ENCODE results near the gene ZGRF1. TPM values are rescaled to one million over a fixed set of nuclear protein-coding genes. Genes with fewer than 3 reads are reported as not detected.

ZGRF1 gene, protein sequence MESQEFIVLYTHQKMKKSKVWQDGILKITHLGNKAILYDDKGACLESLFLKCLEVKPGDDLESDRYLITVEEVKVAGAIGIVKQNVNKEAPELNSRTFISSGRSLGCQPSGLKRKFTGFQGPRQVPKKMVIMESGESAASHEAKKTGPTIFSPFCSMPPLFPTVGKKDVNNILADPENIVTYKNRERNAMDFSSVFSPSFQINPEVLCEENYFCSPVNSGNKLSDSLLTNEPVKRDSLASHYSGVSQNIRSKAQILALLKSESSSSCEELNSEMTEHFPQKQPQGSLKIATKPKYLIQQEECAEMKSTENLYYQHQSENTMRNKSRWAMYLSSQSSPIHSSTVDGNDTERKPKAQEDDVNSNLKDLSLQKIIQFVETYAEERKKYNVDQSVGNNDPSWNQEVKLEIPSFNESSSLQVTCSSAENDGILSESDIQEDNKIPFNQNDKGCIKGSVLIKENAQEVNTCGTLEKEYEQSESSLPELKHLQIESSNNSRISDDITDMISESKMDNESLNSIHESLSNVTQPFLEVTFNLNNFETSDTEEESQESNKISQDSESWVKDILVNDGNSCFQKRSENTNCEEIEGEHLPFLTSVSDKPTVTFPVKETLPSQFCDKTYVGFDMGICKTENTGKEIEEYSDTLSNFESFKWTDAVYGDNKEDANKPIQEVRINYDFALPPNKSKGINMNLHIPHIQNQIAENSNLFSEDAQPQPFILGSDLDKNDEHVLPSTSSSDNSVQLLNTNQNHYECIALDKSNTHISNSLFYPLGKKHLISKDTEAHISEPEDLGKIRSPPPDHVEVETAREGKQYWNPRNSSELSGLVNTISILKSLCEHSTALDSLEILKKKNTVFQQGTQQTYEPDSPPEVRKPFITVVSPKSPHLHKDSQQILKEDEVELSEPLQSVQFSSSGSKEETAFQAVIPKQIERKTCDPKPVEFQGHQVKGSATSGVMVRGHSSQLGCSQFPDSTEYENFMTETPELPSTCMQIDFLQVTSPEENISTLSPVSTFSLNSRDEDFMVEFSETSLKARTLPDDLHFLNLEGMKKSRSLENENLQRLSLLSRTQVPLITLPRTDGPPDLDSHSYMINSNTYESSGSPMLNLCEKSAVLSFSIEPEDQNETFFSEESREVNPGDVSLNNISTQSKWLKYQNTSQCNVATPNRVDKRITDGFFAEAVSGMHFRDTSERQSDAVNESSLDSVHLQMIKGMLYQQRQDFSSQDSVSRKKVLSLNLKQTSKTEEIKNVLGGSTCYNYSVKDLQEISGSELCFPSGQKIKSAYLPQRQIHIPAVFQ (N-terminal part only)
- total RNA-seq (10 to 100 TPM; 13.4 to 21.8 TPM), polyA plus RNA-seq (ENCODE audit: insufficient read length in 2 of 2) (10 to 100 TPM; 10.8 to 12.4 TPM)
- long read RNA-seq, donor 1, result 0 reads
- long read RNA-seq, donor 2, result 0 reads
- long read RNA-seq, donor 3, partial matches to known transcripts, result 78 of 84 reads
- long read RNA-seq, donor 3, other reads (novel, unspliced or antisense), result 6 of 84 reads
- long read RNA-seq, donor 4, partial matches to known transcripts, result 504 of 516 reads
- long read RNA-seq, donor 4, other reads (novel, unspliced or antisense), result 11 of 516 reads

DNA sequence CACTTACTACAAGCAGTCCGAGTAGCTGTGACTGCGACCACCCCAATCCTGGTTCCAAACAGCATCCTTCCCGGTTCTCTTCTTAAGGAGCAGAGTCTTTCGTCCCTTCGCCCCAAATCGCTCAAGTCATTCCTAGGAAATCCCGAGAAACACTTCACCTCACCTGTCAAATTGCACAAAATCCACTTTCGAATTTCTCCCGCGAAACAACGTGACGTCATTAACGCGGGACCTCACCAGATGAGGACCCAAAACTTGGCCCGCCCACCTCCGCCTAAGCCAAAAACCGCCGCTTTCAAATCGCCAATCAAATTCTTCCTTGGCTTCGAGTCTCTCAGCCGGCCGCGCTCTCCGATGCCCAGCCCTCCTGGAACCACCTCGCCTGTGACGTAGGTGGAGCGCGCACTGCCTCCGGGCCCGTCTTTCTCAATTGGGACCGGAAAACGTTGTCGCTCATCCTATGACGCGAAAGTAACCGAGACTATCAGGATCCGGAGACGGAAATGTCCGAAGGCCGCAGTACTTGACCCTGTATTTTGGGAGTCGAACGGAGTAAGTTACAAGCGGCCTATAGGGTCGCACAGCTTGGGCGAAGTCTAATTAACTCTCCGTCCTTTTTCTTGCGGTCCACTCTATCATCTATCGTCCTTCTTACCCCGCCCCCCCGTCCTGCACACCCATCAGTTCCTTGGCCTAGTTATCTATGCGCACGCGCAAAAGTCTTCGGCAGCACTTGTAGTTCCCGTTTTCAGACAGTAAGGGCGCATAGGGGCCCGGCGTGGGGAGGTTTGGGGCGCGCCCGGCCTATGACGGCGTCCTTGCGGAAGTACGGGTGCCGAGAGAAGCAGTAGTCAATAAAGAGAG, at the start of gene ZGRF1, which contains the start of gene LARP7:
Gene ZGRF1, minus strand, starts transcription at position 222 of the 864 bp plus-strand sequence. CDS start 3,733 bp downstream, outside the sequence.
Gene LARP7, plus strand, starts transcription at position 456 of the 864 bp plus-strand sequence. CDS start 7,527 bp downstream, outside the sequence.
- H3K27ac ChIP-seq (ENCODE audit: low read depth, low read length), result peak within 1 kb of the TSS; percentile 98
- 0% methylated on average over 66 of the region's 66 CpGs for WGBS (ENCODE audit: insufficient coverage)
- peak; percentile 99 to 100 (median 100) for DNase-seq (ENCODE audit: low read depth in 4 of 6, low spot score in 6 of 6)
- H3K9me3 ChIP-seq (ENCODE audit: control insufficient read depth, insufficient read depth, low read length), result no peaks in the 10 kb centered on the region
- H3K4me3 ChIP-seq (ENCODE audit: low read depth, low read length), result peak within 1 kb of the TSS; percentile 84
- H3K36me3 ChIP-seq (ENCODE audit: control insufficient read depth, insufficient read depth, low read length), result peaks cover 4% of the 10 kb centered on the region
- H3K4me1 ChIP-seq (ENCODE audit: control insufficient read depth, insufficient read depth, low read length), result peaks cover 9% of the 10 kb centered on the region
- no peaks in the 10 kb centered on the region for H3K27me3 ChIP-seq (ENCODE audit: control insufficient read depth, insufficient read depth, low read length)

- Histone ChIP-seq H3K27me3 (ENCODE audit: control insufficient read depth, insufficient read depth, low read length) (no peaks in the 10 kb centered on the region), H3K9me3 (ENCODE audit: control insufficient read depth, insufficient read depth, low read length) (no peaks in the 10 kb centered on the region), H3K4me1 (ENCODE audit: control insufficient read depth, insufficient read depth, low read length) (no peaks in the 10 kb centered on the region), H3K36me3 (ENCODE audit: control insufficient read depth, insufficient read depth, low read length) (no peaks in the 10 kb centered on the region), H3K4me3 (ENCODE audit: low read depth, low read length) (no peak overlapping the region), H3K27ac (ENCODE audit: low read depth, low read length) (no peak overlapping the region)
- no CpG with 5 or more reads among the region's 2 CpGs for WGBS (ENCODE audit: insufficient coverage)
- DNase-seq (ENCODE audit: low read depth in 4 of 6, low spot score in 6 of 6), result no peak
Measured at GRCh38 chr4:112680996-112681395, 44.3 kb upstream of the ZGRF1 start.

DNA sequence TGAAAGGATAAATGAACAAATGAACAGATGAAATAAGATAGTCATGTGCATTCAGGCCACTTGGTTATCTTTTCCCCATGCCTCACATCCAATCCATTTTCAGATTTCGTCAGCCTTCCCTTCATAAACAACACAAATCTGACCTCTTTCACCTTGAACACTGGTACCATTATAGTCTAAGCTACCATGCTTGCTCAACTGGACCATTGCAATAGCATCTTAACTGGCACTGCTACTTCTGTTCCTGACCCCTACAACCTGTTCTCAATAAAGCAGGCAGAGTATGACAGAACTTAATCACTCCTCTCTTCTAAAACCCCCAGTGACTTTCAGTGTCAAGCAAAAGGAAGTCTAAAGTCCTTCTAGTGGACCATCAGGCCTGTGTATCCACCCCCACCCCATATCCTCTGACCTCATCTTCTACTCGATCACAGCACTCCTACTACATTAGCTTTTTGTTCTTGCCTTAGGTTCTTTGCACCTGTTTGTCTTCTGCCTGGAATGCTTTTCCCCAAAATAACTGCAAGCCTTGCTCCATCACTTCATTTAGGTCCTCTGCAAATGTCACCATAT, 40.9 kb upstream of the ZGRF1 start:
- WGBS (ENCODE audit: insufficient coverage), result 87% methylated on average over 2 of the region's 2 CpGs

DNA sequence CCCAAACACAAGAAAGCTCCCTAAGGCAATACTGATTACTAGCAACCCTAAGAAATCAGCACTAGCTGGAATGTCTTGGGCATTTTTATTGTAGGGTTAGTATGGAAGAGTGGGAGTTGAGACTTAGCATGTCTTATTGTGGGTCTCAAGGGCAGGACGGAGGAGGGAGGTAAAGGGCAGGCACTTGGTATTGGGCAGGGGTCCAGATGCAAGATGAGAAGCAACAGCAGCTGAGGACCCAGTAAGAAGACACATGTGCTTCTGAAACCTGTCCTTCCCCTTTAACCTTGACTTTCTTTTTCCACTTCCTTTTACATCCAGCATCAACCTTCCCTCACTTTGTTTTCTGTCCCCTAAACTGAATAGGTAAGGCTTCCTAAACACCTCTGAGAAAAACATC, 37.7 kb upstream of the ZGRF1 start:
- 83% methylated on average over 1 of the region's 1 CpG for WGBS (ENCODE audit: insufficient coverage)

More for the DNA sequence above, 40.9 kb upstream of the ZGRF1 start:
- H3K4me1 ChIP-seq (ENCODE audit: control insufficient read depth, insufficient read depth, low read length), result no peaks in the 10 kb centered on the region
- H3K9me3 ChIP-seq (ENCODE audit: control insufficient read depth, insufficient read depth, low read length), result no peaks in the 10 kb centered on the region
- no peaks in the 10 kb centered on the region for H3K27me3 ChIP-seq (ENCODE audit: control insufficient read depth, insufficient read depth, low read length)
- no peaks in the 10 kb centered on the region for H3K36me3 ChIP-seq (ENCODE audit: control insufficient read depth, insufficient read depth, low read length)
- H3K4me3 ChIP-seq (ENCODE audit: low read depth, low read length), result no peak overlapping the region
- H3K27ac ChIP-seq (ENCODE audit: low read depth, low read length), result no peak overlapping the region
- DNase-seq (ENCODE audit: low read depth in 4 of 6, low spot score in 6 of 6), result no peak

DNA sequence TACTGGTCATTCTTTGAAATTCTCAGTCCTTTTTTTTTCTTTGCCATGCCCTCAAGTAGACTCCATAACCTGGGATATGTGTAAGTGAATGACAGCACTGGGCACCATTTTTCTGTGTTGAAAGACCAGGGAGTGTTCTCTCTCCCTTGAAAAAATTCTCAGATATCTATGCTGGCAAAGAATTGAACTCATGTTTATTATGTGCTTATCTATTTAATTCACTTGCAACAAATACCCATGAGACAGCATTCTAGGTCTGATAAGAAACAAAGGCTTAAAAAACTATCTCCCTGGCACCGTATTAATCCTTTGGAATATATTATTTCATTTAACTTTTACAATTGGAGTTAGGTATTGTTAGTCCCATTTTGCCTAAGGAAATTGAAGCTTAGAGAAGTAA, 37.0 kb upstream of the ZGRF1 start:
- no peak for DNase-seq (ENCODE audit: low read depth in 4 of 6, low spot score in 6 of 6)
- Histone ChIP-seq H3K27me3 (ENCODE audit: control insufficient read depth, insufficient read depth, low read length) (no peaks in the 10 kb centered on the region), H3K4me3 (ENCODE audit: low read depth, low read length) (no peak overlapping the region), H3K36me3 (ENCODE audit: control insufficient read depth, insufficient read depth, low read length) (no peaks in the 10 kb centered on the region), H3K4me1 (ENCODE audit: control insufficient read depth, insufficient read depth, low read length) (no peaks in the 10 kb centered on the region), H3K27ac (ENCODE audit: low read depth, low read length) (no peak overlapping the region), H3K9me3 (ENCODE audit: control insufficient read depth, insufficient read depth, low read length) (no peaks in the 10 kb centered on the region)
- WGBS (ENCODE audit: insufficient coverage), result no CpG with 5 or more reads among the region's 1 CpG

More for the DNA sequence above, 37.7 kb upstream of the ZGRF1 start:
- Histone ChIP-seq H3K9me3 (ENCODE audit: control insufficient read depth, insufficient read depth, low read length) (no peaks in the 10 kb centered on the region), H3K27me3 (ENCODE audit: control insufficient read depth, insufficient read depth, low read length) (no peaks in the 10 kb centered on the region), H3K4me3 (ENCODE audit: low read depth, low read length) (no peak overlapping the region), H3K36me3 (ENCODE audit: control insufficient read depth, insufficient read depth, low read length) (no peaks in the 10 kb centered on the region), H3K4me1 (ENCODE audit: control insufficient read depth, insufficient read depth, low read length) (no peaks in the 10 kb centered on the region), H3K27ac (ENCODE audit: low read depth, low read length) (no peak overlapping the region)
- DNase-seq (ENCODE audit: low read depth in 4 of 6, low spot score in 6 of 6), result no peak

DNA sequence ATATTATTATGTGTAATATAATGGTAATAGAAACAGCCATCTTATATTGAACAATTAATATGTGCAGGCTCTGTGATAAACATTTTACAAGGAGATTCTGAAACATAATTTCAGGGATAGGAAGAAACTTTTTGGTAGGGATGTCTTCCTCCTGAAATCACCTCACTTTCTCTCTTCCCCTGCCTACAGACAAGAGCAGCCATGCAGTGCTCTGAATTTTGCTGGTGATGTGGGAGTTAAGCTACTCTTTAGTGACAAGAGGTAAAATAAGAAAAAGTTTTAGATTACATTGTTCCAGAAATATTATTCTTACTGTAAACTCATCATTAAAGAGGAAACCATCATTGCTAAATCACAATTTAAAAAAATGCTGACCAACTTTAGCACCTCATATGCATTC, 36.4 kb upstream of the ZGRF1 start:
- H3K4me3 ChIP-seq (ENCODE audit: low read depth, low read length), result no peak overlapping the region
- no peaks in the 10 kb centered on the region for H3K27me3 ChIP-seq (ENCODE audit: control insufficient read depth, insufficient read depth, low read length)
- H3K36me3 ChIP-seq (ENCODE audit: control insufficient read depth, insufficient read depth, low read length), result no peaks in the 10 kb centered on the region
- no peaks in the 10 kb centered on the region for H3K4me1 ChIP-seq (ENCODE audit: control insufficient read depth, insufficient read depth, low read length)
- H3K27ac ChIP-seq (ENCODE audit: low read depth, low read length), result no peak overlapping the region
- H3K9me3 ChIP-seq (ENCODE audit: control insufficient read depth, insufficient read depth, low read length), result no peaks in the 10 kb centered on the region
- DNase-seq (ENCODE audit: low read depth in 4 of 6, low spot score in 6 of 6), result no peak

- no peaks in the 10 kb centered on the region for H3K27me3 ChIP-seq (ENCODE audit: control insufficient read depth, insufficient read depth, low read length)
- DNase-seq (ENCODE audit: low read depth in 4 of 6, low spot score in 6 of 6), result no peak
- no peak overlapping the region for H3K4me3 ChIP-seq (ENCODE audit: low read depth, low read length)
- H3K4me1 ChIP-seq (ENCODE audit: control insufficient read depth, insufficient read depth, low read length), result no peaks in the 10 kb centered on the region
- no peaks in the 10 kb centered on the region for H3K36me3 ChIP-seq (ENCODE audit: control insufficient read depth, insufficient read depth, low read length)
- 76% methylated on average over 2 of the region's 3 CpGs for WGBS (ENCODE audit: insufficient coverage)
- H3K9me3 ChIP-seq (ENCODE audit: control insufficient read depth, insufficient read depth, low read length), result no peaks in the 10 kb centered on the region
- no peak overlapping the region for H3K27ac ChIP-seq (ENCODE audit: low read depth, low read length)
Measured at GRCh38 chr4:112668131-112668530, 31.4 kb upstream of the ZGRF1 start.

DNA sequence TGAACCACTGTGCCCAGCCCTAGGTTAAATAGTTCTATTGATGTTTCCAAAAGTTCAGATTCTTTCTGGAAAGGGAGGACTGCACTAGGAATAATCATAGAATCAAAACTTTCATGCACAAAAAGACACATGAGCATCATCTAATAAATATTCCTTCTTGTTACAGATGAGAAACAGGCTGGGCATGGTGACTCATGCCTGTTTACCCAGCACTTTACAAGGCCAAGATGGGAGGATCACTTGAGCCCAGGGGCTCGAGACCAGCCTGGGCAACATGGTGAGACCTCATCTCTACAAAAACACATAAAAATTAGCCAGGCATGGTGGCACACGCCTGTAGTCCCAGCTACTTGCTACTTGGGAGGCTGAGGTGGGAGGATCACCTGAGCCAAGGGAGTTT, 27.9 kb upstream of the ZGRF1 start:
- no peaks in the 10 kb centered on the region for H3K9me3 ChIP-seq (ENCODE audit: control insufficient read depth, insufficient read depth, low read length)
- H3K4me1 ChIP-seq (ENCODE audit: control insufficient read depth, insufficient read depth, low read length), result peaks cover 4% of the 10 kb centered on the region
- DNase-seq (ENCODE audit: low read depth in 4 of 6, low spot score in 6 of 6), result no peak
- no peak overlapping the region for H3K27ac ChIP-seq (ENCODE audit: low read depth, low read length)
- H3K27me3 ChIP-seq (ENCODE audit: control insufficient read depth, insufficient read depth, low read length), result no peaks in the 10 kb centered on the region
- H3K36me3 ChIP-seq (ENCODE audit: control insufficient read depth, insufficient read depth, low read length), result no peaks in the 10 kb centered on the region
- H3K4me3 ChIP-seq (ENCODE audit: low read depth, low read length), result no peak overlapping the region
- WGBS (ENCODE audit: insufficient coverage), result no CpG with 5 or more reads among the region's 2 CpGs
